ENCODE results near the gene FAM107B. TPM values are rescaled to one million over a fixed set of nuclear protein-coding genes. Genes with fewer than 3 reads are reported as not detected.

The FAM107B gene
- total and polyA plus RNA-seq, 7 experiments from 2014 or later, result 167 to 236 (median 211) TPM

- Histone ChIP-seq H3K4me3 (ENCODE audit: low read length) (no peak overlapping the region), H3K9me3 (ENCODE audit: control insufficient read depth in 2 of 3, low read length in 3 of 3) (no peaks in the 10 kb centered on the region), H3K27ac (ENCODE audit: low read depth, low read length) (no peak overlapping the region), H3K27me3 (ENCODE audit: control insufficient read depth in 2 of 2, insufficient read depth in 2 of 2, low read length in 2 of 2) (no peaks in the 10 kb centered on the region), H3K4me1 (ENCODE audit: control insufficient read depth in 2 of 2, insufficient read depth in 2 of 2, low read length in 2 of 2) (peaks cover 0 to under 1% of the 10 kb centered on the region in 2 donors), H3K36me3 (ENCODE audit: control insufficient read depth in 2 of 3, insufficient read depth in 3 of 3, low read length in 3 of 3) (no peaks in the 10 kb centered on the region)
- H3K4me1 Mint-ChIP-seq, result peaks cover 5 to 24% (median 10%) of the 10 kb centered on the region in 7 donors
- peaks cover 0 to 4% (median 0%) of the 10 kb centered on the region in 5 donors for H3K36me3 Mint-ChIP-seq
- H3K27me3 Mint-ChIP-seq, result no peaks in the 10 kb centered on the region
- H3K27ac Mint-ChIP-seq, result no peak overlapping the region
- H3K9me3 Mint-ChIP-seq, result peaks cover 0 to 5% (median 0%) of the 10 kb centered on the region in 11 donors
- CTCF ChIA-PET, result no interaction called here
- ATAC-seq (no peak), DNase-seq (no peak)
- POLR2A ChIA-PET, result interaction anchor here (1.4 kb wide), 1 partner anchor 8 kb away, joined by 3 read pairs; no protein-coding TSS in a partner anchor
- intact Hi-C loops (cut with micrococcal nuclease), result no loop called here
- H3K4me3 Mint-ChIP-seq, result no peak overlapping the region
Measured at GRCh38 chr10:14687340-14687739, 87.4 kb downstream of the FAM107B start.

GRCh38 chr10:14686356-14686755 is 88.3 kb downstream of the FAM107B start:
- Histone ChIP-seq H3K4me1 (ENCODE audit: control insufficient read depth in 2 of 2, insufficient read depth in 2 of 2, low read length in 2 of 2) (no peaks in the 10 kb centered on the region), H3K9me3 (ENCODE audit: control insufficient read depth in 2 of 3, low read length in 3 of 3) (no peaks in the 10 kb centered on the region), H3K27me3 (ENCODE audit: control insufficient read depth in 2 of 2, insufficient read depth in 2 of 2, low read length in 2 of 2) (no peaks in the 10 kb centered on the region), H3K36me3 (ENCODE audit: control insufficient read depth in 2 of 3, insufficient read depth in 3 of 3, low read length in 3 of 3) (no peaks in the 10 kb centered on the region), H3K4me3 (ENCODE audit: low read length) (no peak overlapping the region), H3K27ac (ENCODE audit: low read depth, low read length) (no peak overlapping the region)
- ChIA-PET POLR2A (interaction anchor here (1.4 kb wide), 1 partner anchor 9 kb away, joined by 3 read pairs; no protein-coding TSS in a partner anchor), CTCF (no interaction called here)
- no peak overlapping the region for H3K4me3 Mint-ChIP-seq
- intact Hi-C loops (cut with micrococcal nuclease), result no loop called here
- H3K36me3 Mint-ChIP-seq, result peaks cover 0 to 4% (median 0%) of the 10 kb centered on the region in 5 donors
- H3K9me3 Mint-ChIP-seq, result peaks cover 0 to 5% (median 0%) of the 10 kb centered on the region in 11 donors
- H3K4me1 Mint-ChIP-seq, result peaks cover 5 to 24% (median 10%) of the 10 kb centered on the region in 7 donors
- ATAC-seq, result no peak
- no peak overlapping the region for H3K27ac Mint-ChIP-seq
- no peaks in the 10 kb centered on the region for H3K27me3 Mint-ChIP-seq
- DNase-seq, result no peak

- peaks cover 0 to 4% (median 0%) of the 10 kb centered on the region in 11 donors for H3K9me3 Mint-ChIP-seq
- H3K27ac Mint-ChIP-seq, result no peak overlapping the region
- H3K27me3 Mint-ChIP-seq, result no peaks in the 10 kb centered on the region
- H3K4me3 Mint-ChIP-seq, result no peak overlapping the region
- Histone ChIP-seq H3K4me1 (ENCODE audit: control insufficient read depth in 2 of 2, insufficient read depth in 2 of 2, low read length in 2 of 2) (no peaks in the 10 kb centered on the region), H3K27ac (ENCODE audit: low read depth, low read length) (no peak overlapping the region), H3K36me3 (ENCODE audit: control insufficient read depth in 2 of 3, insufficient read depth in 3 of 3, low read length in 3 of 3) (no peaks in the 10 kb centered on the region), H3K27me3 (ENCODE audit: control insufficient read depth in 2 of 2, insufficient read depth in 2 of 2, low read length in 2 of 2) (no peaks in the 10 kb centered on the region), H3K4me3 (ENCODE audit: low read length) (no peak overlapping the region), H3K9me3 (ENCODE audit: control insufficient read depth in 2 of 3, low read length in 3 of 3) (no peaks in the 10 kb centered on the region)
- intact Hi-C loops (cut with micrococcal nuclease), result no loop called here
- H3K36me3 Mint-ChIP-seq, result peaks cover 0 to 5% (median 0%) of the 10 kb centered on the region in 5 donors
- H3K4me1 Mint-ChIP-seq, result peaks cover 3 to 15% (median 6%) of the 10 kb centered on the region in 7 donors
- DNase-seq, result no peak
- no peak for ATAC-seq
- CTCF ChIA-PET, result no interaction called here
- POLR2A ChIA-PET, result no interaction called here
Measured at GRCh38 chr10:14684354-14684753, 90.3 kb downstream of the FAM107B start.

- peaks cover 0 to 5% (median 0%) of the 10 kb centered on the region in 5 donors for H3K36me3 Mint-ChIP-seq
- intact Hi-C loops (cut with micrococcal nuclease), result no loop called here
- H3K27me3 ChIP-seq (ENCODE audit: control insufficient read depth in 2 of 2, insufficient read depth in 2 of 2, low read length in 2 of 2), result no peaks in the 10 kb centered on the region
- H3K9me3 Mint-ChIP-seq, result peaks cover 0 to 4% (median 0%) of the 10 kb centered on the region in 11 donors
- no peak overlapping the region for H3K4me3 Mint-ChIP-seq
- H3K4me3 ChIP-seq (ENCODE audit: low read length), result no peak overlapping the region
- H3K9me3 ChIP-seq (ENCODE audit: control insufficient read depth in 2 of 3, low read length in 3 of 3), result no peaks in the 10 kb centered on the region
- ATAC-seq (no peak), DNase-seq (no peak)
- H3K36me3 ChIP-seq (ENCODE audit: control insufficient read depth in 2 of 3, insufficient read depth in 3 of 3, low read length in 3 of 3), result no peaks in the 10 kb centered on the region
- ChIA-PET POLR2A (no interaction called here), CTCF (no interaction called here)
- peaks cover 1 to 11% (median 5%) of the 10 kb centered on the region in 7 donors for H3K4me1 Mint-ChIP-seq
- no peak overlapping the region for H3K27ac ChIP-seq (ENCODE audit: low read depth, low read length)
- H3K4me1 ChIP-seq (ENCODE audit: control insufficient read depth in 2 of 2, insufficient read depth in 2 of 2, low read length in 2 of 2), result no peaks in the 10 kb centered on the region
- no peaks in the 10 kb centered on the region for H3K27me3 Mint-ChIP-seq
- no peak overlapping the region for H3K27ac Mint-ChIP-seq
Measured at GRCh38 chr10:14683256-14683655, 91.4 kb downstream of the FAM107B start.

- H3K27ac ChIP-seq (ENCODE audit: low read depth, low read length), result no peak overlapping the region
- Mint-ChIP-seq H3K36me3 (peaks cover 0 to 5% (median 0%) of the 10 kb centered on the region in 5 donors), H3K9me3 (peaks cover 0 to 4% (median 0%) of the 10 kb centered on the region in 11 donors), H3K27ac (no peak overlapping the region), H3K27me3 (no peaks in the 10 kb centered on the region), H3K4me1 (peaks cover 0 to 10% (median 4%) of the 10 kb centered on the region in 7 donors), H3K4me3 (no peak overlapping the region)
- no peaks in the 10 kb centered on the region for H3K9me3 ChIP-seq (ENCODE audit: control insufficient read depth in 2 of 3, low read length in 3 of 3)
- ChIA-PET CTCF (no interaction called here), POLR2A (no interaction called here)
- no peaks in the 10 kb centered on the region for H3K27me3 ChIP-seq (ENCODE audit: control insufficient read depth in 2 of 2, insufficient read depth in 2 of 2, low read length in 2 of 2)
- no peak for ATAC-seq
- no peaks in the 10 kb centered on the region for H3K4me1 ChIP-seq (ENCODE audit: control insufficient read depth in 2 of 2, insufficient read depth in 2 of 2, low read length in 2 of 2)
- intact Hi-C loops (cut with micrococcal nuclease), result no loop called here
- no peak for DNase-seq
- H3K36me3 ChIP-seq (ENCODE audit: control insufficient read depth in 2 of 3, insufficient read depth in 3 of 3, low read length in 3 of 3), result no peaks in the 10 kb centered on the region
- H3K4me3 ChIP-seq (ENCODE audit: low read length), result no peak overlapping the region
Measured at GRCh38 chr10:14681802-14682201, 92.9 kb downstream of the FAM107B start.

- no peak overlapping the region for H3K4me3 Mint-ChIP-seq
- ChIA-PET POLR2A (no interaction called here), CTCF (no interaction called here)
- Histone ChIP-seq H3K36me3 (ENCODE audit: control insufficient read depth in 2 of 3, insufficient read depth in 3 of 3, low read length in 3 of 3) (no peaks in the 10 kb centered on the region), H3K4me1 (ENCODE audit: control insufficient read depth in 2 of 2, insufficient read depth in 2 of 2, low read length in 2 of 2) (no peaks in the 10 kb centered on the region), H3K4me3 (ENCODE audit: low read length) (no peak overlapping the region), H3K27ac (ENCODE audit: low read depth, low read length) (no peak overlapping the region), H3K27me3 (ENCODE audit: control insufficient read depth in 2 of 2, insufficient read depth in 2 of 2, low read length in 2 of 2) (no peaks in the 10 kb centered on the region), H3K9me3 (ENCODE audit: control insufficient read depth in 2 of 3, low read length in 3 of 3) (no peaks in the 10 kb centered on the region)
- DNase-seq, result no peak
- peaks cover 0 to 4% (median 0%) of the 10 kb centered on the region in 11 donors for H3K9me3 Mint-ChIP-seq
- H3K36me3 Mint-ChIP-seq, result peaks cover 0 to 5% (median 0%) of the 10 kb centered on the region in 5 donors
- intact Hi-C loops (cut with micrococcal nuclease), result no loop called here
- peaks cover 0 to 6% (median 1%) of the 10 kb centered on the region in 7 donors for H3K4me1 Mint-ChIP-seq
- ATAC-seq, result no peak
- H3K27ac Mint-ChIP-seq, result no peak overlapping the region
- no peaks in the 10 kb centered on the region for H3K27me3 Mint-ChIP-seq
Measured at GRCh38 chr10:14681305-14681704, 93.4 kb downstream of the FAM107B start.

- no peaks in the 10 kb centered on the region for H3K27me3 ChIP-seq (ENCODE audit: control insufficient read depth in 2 of 2, insufficient read depth in 2 of 2, low read length in 2 of 2)
- H3K9me3 Mint-ChIP-seq, result peaks cover 0 to 4% (median 0%) of the 10 kb centered on the region in 11 donors
Measured at GRCh38 chr10:14678637-14679036, 96.1 kb downstream of the FAM107B start.

More at GRCh38 chr10:14678637-14679036, 96.1 kb downstream of the FAM107B start:
- Histone ChIP-seq H3K9me3 (ENCODE audit: control insufficient read depth in 2 of 3, low read length in 3 of 3) (no peaks in the 10 kb centered on the region), H3K4me1 (ENCODE audit: control insufficient read depth in 2 of 2, insufficient read depth in 2 of 2, low read length in 2 of 2) (no peaks in the 10 kb centered on the region), H3K4me3 (ENCODE audit: low read length) (no peak overlapping the region), H3K27ac (ENCODE audit: low read depth, low read length) (no peak overlapping the region), H3K36me3 (ENCODE audit: control insufficient read depth in 2 of 3, insufficient read depth in 3 of 3, low read length in 3 of 3) (no peaks in the 10 kb centered on the region)
- Mint-ChIP-seq H3K36me3 (peaks cover 0 to 3% (median 0%) of the 10 kb centered on the region in 5 donors), H3K4me1 (peaks cover 0 to 5% (median 0%) of the 10 kb centered on the region in 7 donors), H3K4me3 (no peak overlapping the region), H3K27me3 (peaks cover 0 to 3% (median 0%) of the 10 kb centered on the region in 5 donors), H3K27ac (peak overlapping the region in 1 of 9 donors; percentile 20)
- DNase-seq (no peak), ATAC-seq (no peak)
- ChIA-PET CTCF (no interaction called here), POLR2A (no interaction called here)
- intact Hi-C loops (cut with micrococcal nuclease), result no loop called here
